SHP77 (cell line): ENCODE measurements around the gene ZC3HAV1L.
A peak's percentile ranks its signal among the peaks of the same experiment; 100 is the strongest.
"Not testable (repeated sequence)": the region's sequence is repeated elsewhere in the genome, so short reads cannot be mapped to it uniquely, and the experiment has no call there.

Experiments
- DNase-seq, 2 experiments: peaks; one replicate each; lab custom pipeline; 2025; lab: John Stamatoyannopoulos, UW

The ZC3HAV1L gene

GRCh38 chr7:139054101-139054500, 18.3 kb upstream of the ZC3HAV1L start:
- no peak for DNase-seq

- no peak for DNase-seq
Measured at GRCh38 chr7:139051655-139052054, 15.8 kb upstream of the ZC3HAV1L start.

GRCh38 chr7:139049936-139050335, 14.1 kb upstream of the ZC3HAV1L start:
- DNase-seq, result no peak

GRCh38 chr7:139049111-139049510, 13.3 kb upstream of the ZC3HAV1L start:
- no peak for DNase-seq

- no peak for DNase-seq
Measured at GRCh38 chr7:139047970-139048369, 12.1 kb upstream of the ZC3HAV1L start.

GRCh38 chr7:139046143-139046542, 10.3 kb upstream of the ZC3HAV1L start:
- no peak for DNase-seq

GRCh38 chr7:139044813-139045794, 9.3 kb upstream of the ZC3HAV1L start:
- no peak for DNase-seq

GRCh38 chr7:139043823-139044812, 8.3 kb upstream of the ZC3HAV1L start:
- no peak for DNase-seq

- no peak for DNase-seq
Measured at GRCh38 chr7:139041378-139042085, 5.7 kb upstream of the ZC3HAV1L start.

GRCh38 chr7:139038691-139039090, 2.8 kb upstream of the ZC3HAV1L start:
- DNase-seq, result no peak

- no peak for DNase-seq
Measured at GRCh38 chr7:139036901-139037300, 1.1 kb upstream of the ZC3HAV1L start.

- DNase-seq, result peak in 1 of 2 experiments; percentile 38
Measured at GRCh38 chr7:139034855-139035585, 822 bp downstream of the ZC3HAV1L start.

- DNase-seq, result no peak
Measured at GRCh38 chr7:139034336-139034735, 1.5 kb downstream of the ZC3HAV1L start.

- DNase-seq, result no peak
Measured at GRCh38 chr7:139033346-139034114, 2.3 kb downstream of the ZC3HAV1L start.

- no peak for DNase-seq
Measured at GRCh38 chr7:139032473-139032872, 3.4 kb downstream of the ZC3HAV1L start.

GRCh38 chr7:139029353-139029752, 6.5 kb downstream of the ZC3HAV1L start:
- no peak for DNase-seq

GRCh38 chr7:139026551-139026950, 9.3 kb downstream of the ZC3HAV1L start:
- no peak for DNase-seq

GRCh38 chr7:139025861-139026260, 10.0 kb downstream of the ZC3HAV1L start:
- not testable (repeated sequence) for DNase-seq

- DNase-seq, result no peak
Measured at GRCh38 chr7:139023076-139023475, 12.8 kb downstream of the ZC3HAV1L start.

- DNase-seq, result no peak
Measured at GRCh38 chr7:139022286-139022685, 13.6 kb downstream of the ZC3HAV1L start.
